ENCODE results near the gene SMARCA1.
"Not testable (repeated sequence)": the region's sequence is repeated elsewhere in the genome, so short reads cannot be mapped to it uniquely, and the experiment has no call there.

Gene SMARCA1

DNA sequence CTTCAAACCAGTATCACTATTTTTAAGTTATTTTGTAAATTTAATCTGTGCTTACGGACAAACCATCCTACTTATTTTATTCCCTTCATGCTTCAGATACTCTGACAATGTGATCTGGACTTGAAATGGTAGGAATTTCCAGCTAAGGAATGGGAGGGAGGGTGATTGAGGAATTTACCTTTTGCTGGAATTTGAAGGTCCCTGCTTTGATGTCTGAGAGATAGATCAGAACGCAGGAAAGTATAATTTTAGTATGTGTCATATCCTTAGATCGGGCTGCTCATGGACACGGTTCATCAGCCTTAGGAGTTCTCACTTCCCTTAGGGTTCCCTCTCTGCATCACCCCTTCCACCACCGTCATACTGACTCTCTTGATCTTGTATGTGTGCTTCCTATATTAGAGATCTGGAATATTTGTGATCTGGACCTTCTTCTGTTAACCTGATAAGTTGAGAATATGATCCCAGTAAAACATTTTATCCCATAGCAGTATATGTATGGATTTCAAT is 33.6 kb upstream of the SMARCA1 start:
- Histone ChIP-seq H2AFZ (ENCODE audit: low read depth) (no peak overlapping the region), H3K9ac (no peak overlapping the region), H3K4me2 (no peak overlapping the region), H3K4me3 (IDR thresholded peaks at IDR 0.05; ENCODE audit: insufficient read depth, low read depth, low read length) (no peak overlapping the region), H3K36me3 (ENCODE audit: insufficient read depth) (no peaks in the 10 kb centered on the region), H4K20me1 (ENCODE audit: insufficient read depth) (no peaks in the 10 kb centered on the region), H3K4me1 (ENCODE audit: low read depth, poor library complexity, severe bottlenecking) (peaks cover 14% of the 10 kb centered on the region), H3K27ac (no peak overlapping the region), H3K27me3 (ENCODE audit: insufficient read depth, low read depth) (no peaks in the 10 kb centered on the region), H3K79me2 (ENCODE audit: insufficient read depth, low read depth) (no peaks in the 10 kb centered on the region)
- TF ChIP-seq, protein P1, sequence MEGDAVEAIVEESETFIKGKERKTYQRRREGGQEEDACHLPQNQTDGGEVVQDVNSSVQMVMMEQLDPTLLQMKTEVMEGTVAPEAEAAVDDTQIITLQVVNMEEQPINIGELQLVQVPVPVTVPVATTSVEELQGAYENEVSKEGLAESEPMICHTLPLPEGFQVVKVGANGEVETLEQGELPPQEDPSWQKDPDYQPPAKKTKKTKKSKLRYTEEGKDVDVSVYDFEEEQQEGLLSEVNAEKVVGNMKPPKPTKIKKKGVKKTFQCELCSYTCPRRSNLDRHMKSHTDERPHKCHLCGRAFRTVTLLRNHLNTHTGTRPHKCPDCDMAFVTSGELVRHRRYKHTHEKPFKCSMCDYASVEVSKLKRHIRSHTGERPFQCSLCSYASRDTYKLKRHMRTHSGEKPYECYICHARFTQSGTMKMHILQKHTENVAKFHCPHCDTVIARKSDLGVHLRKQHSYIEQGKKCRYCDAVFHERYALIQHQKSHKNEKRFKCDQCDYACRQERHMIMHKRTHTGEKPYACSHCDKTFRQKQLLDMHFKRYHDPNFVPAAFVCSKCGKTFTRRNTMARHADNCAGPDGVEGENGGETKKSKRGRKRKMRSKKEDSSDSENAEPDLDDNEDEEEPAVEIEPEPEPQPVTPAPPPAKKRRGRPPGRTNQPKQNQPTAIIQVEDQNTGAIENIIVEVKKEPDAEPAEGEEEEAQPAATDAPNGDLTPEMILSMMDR (conservative IDR thresholded peaks at IDR 0.05; ENCODE audit: low read depth, low read length): no peak

DNA sequence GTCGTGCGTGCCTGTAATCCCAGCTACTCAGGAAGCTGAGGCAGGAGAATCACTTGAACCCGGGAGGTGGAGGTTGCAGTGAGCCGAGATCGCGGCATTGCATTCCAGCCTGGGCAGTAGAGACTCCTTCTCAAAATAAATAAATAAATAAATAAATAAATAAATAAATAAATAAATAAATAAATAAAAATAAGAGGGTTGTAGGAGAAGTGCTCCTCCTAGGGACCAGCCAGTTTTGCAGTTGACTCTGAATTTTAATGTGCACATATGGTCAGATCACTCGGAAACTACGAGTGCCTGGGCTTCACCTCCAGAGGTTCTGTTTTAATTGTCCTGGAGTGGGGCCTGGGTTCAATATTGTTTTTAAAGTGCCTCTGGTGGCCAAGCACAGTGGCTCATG is 31.5 kb upstream of the SMARCA1 start:
- H3K9ac ChIP-seq; H2AFZ ChIP-seq (ENCODE audit: low read depth); H4K20me1 ChIP-seq (ENCODE audit: insufficient read depth); H3K27ac ChIP-seq; H3K27me3 ChIP-seq (ENCODE audit: insufficient read depth, low read depth); H3K4me2 ChIP-seq; H3K4me3 ChIP-seq (IDR thresholded peaks at IDR 0.05; ENCODE audit: insufficient read depth, low read depth, low read length); H3K36me3 ChIP-seq (ENCODE audit: insufficient read depth); H3K79me2 ChIP-seq (ENCODE audit: insufficient read depth, low read depth): not testable (repeated sequence)
- H3K4me1 ChIP-seq (ENCODE audit: low read depth, poor library complexity, severe bottlenecking): peaks cover 14% of the 10 kb centered on the region

DNA sequence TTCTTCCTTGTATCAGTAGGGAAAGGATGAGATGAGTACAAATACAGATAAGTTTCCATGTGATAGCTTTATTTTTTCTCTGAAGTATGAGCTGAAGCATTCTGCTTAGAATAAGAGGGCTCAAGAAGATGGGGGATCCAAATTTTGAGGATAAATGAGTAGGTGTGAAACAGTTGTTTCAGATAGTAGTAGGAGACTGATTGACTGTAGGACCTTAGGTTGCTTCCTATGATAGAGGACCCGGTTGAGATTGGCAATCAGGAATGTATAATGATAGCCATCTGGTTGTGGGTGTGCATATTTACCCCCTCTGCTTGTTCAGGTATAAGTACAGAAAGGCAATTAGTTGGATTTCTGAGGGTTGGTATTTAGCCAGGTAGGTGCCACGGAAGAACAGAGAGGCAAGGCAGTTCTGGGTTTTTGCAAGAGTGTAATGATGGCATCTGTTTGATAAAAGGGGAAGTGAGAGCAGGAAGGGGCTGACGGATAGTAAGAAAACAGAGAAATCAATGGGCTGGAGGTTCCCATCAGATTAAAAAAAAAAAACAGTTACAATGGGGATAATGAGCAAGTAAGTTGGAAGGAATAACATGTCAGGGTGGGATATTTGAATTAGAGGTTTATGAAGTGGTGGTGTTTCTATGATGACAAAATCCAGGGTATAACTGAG is 30.5 kb upstream of the SMARCA1 start:
- Histone ChIP-seq H4K20me1 (ENCODE audit: insufficient read depth) (no peaks in the 10 kb centered on the region), H2AFZ (ENCODE audit: low read depth) (no peak overlapping the region), H3K79me2 (ENCODE audit: insufficient read depth, low read depth) (no peaks in the 10 kb centered on the region), H3K4me2 (no peak overlapping the region), H3K27ac (no peak overlapping the region), H3K4me3 (IDR thresholded peaks at IDR 0.05; ENCODE audit: insufficient read depth, low read depth, low read length) (no peak overlapping the region), H3K36me3 (ENCODE audit: insufficient read depth) (no peaks in the 10 kb centered on the region), H3K4me1 (ENCODE audit: low read depth, poor library complexity, severe bottlenecking) (peaks cover 14% of the 10 kb centered on the region), H3K9ac (no peak overlapping the region), H3K27me3 (ENCODE audit: insufficient read depth, low read depth) (no peaks in the 10 kb centered on the region)
- TF ChIP-seq, protein P1 (conservative IDR thresholded peaks at IDR 0.05; ENCODE audit: low read depth, low read length): no peak

DNA sequence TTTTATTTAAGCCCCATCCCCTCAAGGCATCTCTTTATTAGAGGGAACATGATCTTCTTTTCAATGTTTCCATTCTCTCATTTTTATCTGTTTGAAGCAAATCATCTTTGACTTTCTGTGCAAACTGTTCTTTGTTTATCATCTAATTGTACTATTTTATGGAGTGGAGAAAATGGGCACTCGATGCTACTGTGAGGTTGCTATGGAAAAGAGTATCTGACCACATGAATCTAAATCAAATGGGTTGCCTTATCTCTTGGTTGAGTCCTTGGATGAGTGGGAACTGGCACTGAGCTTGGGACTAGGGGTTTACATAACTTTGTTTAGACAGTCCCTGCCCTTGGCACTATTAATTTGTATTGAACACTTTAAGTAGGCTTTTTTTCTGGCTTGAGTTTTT is 25.8 kb upstream of the SMARCA1 start:
- TF ChIP-seq, protein P1 (conservative IDR thresholded peaks at IDR 0.05; ENCODE audit: low read depth, low read length): no peak
- no peaks in the 10 kb centered on the region for H3K79me2 ChIP-seq (ENCODE audit: insufficient read depth, low read depth)
- H3K27me3 ChIP-seq (ENCODE audit: insufficient read depth, low read depth): no peaks in the 10 kb centered on the region
- H3K4me2 ChIP-seq: no peak overlapping the region
- H3K4me3 ChIP-seq (IDR thresholded peaks at IDR 0.05; ENCODE audit: insufficient read depth, low read depth, low read length): no peak overlapping the region
- no peak overlapping the region for H3K9ac ChIP-seq
- H3K36me3 ChIP-seq (ENCODE audit: insufficient read depth): no peaks in the 10 kb centered on the region
- no peaks in the 10 kb centered on the region for H4K20me1 ChIP-seq (ENCODE audit: insufficient read depth)
- no peaks in the 10 kb centered on the region for H3K4me1 ChIP-seq (ENCODE audit: low read depth, poor library complexity, severe bottlenecking)
- no peak overlapping the region for H2AFZ ChIP-seq (ENCODE audit: low read depth)
- no peak overlapping the region for H3K27ac ChIP-seq

DNA sequence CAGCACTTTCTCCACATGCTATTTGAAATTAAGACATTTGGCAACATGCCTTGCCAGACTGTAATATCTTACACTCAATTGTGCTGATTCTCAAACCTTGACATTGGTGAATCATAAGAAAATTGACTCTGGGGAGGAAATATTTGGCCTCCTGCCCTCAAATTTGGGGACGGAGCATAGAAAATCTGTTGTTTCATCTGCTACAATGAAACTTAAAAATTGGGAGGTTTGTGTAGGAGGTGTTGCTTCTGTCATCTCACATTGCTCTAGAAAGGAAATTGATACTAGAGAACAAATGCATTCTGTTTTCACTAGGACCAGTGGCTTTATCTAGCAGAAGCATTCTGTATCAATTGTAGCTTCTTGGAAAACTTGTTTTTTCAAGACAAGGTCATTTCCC is 22.1 kb upstream of the SMARCA1 start:
- no peak overlapping the region for H3K4me2 ChIP-seq
- no peak overlapping the region for H2AFZ ChIP-seq (ENCODE audit: low read depth)
- H3K4me3 ChIP-seq (IDR thresholded peaks at IDR 0.05; ENCODE audit: insufficient read depth, low read depth, low read length): no peak overlapping the region
- no peak overlapping the region for H3K9ac ChIP-seq
- H3K36me3 ChIP-seq (ENCODE audit: insufficient read depth): no peaks in the 10 kb centered on the region
- H3K27ac ChIP-seq: no peak overlapping the region
- TF ChIP-seq, protein P1 (conservative IDR thresholded peaks at IDR 0.05; ENCODE audit: low read depth, low read length): no peak
- H3K4me1 ChIP-seq (ENCODE audit: low read depth, poor library complexity, severe bottlenecking): peaks cover 6% of the 10 kb centered on the region
- 0 out of 2 replicates have a peak, but pooled peaks cover 3% of the 10 kb centered on the region for H3K79me2 ChIP-seq (ENCODE audit: insufficient read depth, low read depth)
- H3K27me3 ChIP-seq (ENCODE audit: insufficient read depth, low read depth): no peaks in the 10 kb centered on the region
- H4K20me1 ChIP-seq (ENCODE audit: insufficient read depth): no peaks in the 10 kb centered on the region

Data from KMS-11 (cell line).